ENCODE data around the gene NPW. TPM values are rescaled to one million over a fixed set of nuclear protein-coding genes. Genes with fewer than 3 reads are reported as not detected.

Gene NPW
- total and polyA plus RNA-seq, 9 of the 15 experiments (the other 6 are each of a cell fraction or from before 2014, with no cell fraction given) = 0.14 to 4.0 (median 2.6) TPM; not detected in 4

DNA sequence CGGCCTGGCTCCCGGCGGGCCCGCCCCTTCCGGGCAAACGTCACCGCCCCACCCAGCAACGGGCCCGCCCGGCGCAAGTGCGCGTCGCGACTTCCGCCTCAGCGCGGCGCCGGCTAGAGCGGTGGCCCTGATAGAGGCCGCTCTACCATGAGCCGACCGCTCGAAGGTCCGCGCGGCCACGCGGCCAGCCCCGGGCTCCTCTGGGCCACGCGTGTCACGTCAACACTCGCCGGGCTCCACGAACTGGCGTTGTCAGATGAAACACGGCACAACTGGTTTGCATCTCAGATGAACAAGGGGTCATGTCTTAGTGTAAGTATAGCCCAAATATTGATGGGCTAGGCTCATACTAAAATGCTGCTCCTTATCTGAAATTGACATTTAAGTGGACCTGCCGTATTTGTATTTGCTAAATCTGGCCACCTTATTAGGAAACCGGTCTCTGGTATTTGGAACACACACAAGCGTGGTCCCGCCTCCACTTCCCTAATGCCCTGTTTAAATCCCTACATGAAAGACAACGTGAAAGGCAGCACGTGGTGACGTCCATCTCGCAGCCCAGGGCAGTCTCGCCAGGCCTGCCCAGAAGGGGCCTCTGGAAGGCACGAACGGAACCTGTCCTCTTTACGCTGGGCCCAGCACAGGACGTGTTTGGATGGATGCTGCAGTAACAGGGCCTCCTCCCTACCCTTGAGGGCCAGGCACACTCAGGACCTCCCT is 9.6 kb upstream of the NPW start, which contains the start of gene ZNF598 (continued):
- no peak for TF ChIP-seq STAG1 (CRISPR knock-in tag; IDR thresholded peaks at IDR 0.05; ENCODE audit: borderline replicate concordance)
- peak; percentile 68 for TF ChIP-seq RBM39 (optimal IDR thresholded peaks at IDR 0.05; ENCODE audit: low read depth, low read length)
- TF ChIP-seq ZFX (CRISPR knock-in tag; IDR thresholded peaks at IDR 0.05) = peak; percentile 95
- peak; percentile 38 for TF ChIP-seq HMGN3 (IDR thresholded peaks at IDR 0.05; ENCODE audit: borderline replicate concordance, extremely low read depth, insufficient read length, low read depth, low read length)
- no peak for TF ChIP-seq ZKSCAN8 (CRISPR knock-in tag; IDR thresholded peaks at IDR 0.05)
- peak; percentile 60 to 65; a peak in 3 of 4 replicates for TF ChIP-seq FOXK2 (conservative IDR thresholded peaks at IDR 0.05 in 1 of 2, IDR thresholded peaks at IDR 0.05 in 1 of 2; ENCODE audit: low read depth in 2 of 2)
- 0 out of 2 replicates have a peak, but pooled peaks have one; percentile 22 for TF ChIP-seq ARID1B (IDR thresholded peaks at IDR 0.05)
- TF ChIP-seq, protein P1, sequence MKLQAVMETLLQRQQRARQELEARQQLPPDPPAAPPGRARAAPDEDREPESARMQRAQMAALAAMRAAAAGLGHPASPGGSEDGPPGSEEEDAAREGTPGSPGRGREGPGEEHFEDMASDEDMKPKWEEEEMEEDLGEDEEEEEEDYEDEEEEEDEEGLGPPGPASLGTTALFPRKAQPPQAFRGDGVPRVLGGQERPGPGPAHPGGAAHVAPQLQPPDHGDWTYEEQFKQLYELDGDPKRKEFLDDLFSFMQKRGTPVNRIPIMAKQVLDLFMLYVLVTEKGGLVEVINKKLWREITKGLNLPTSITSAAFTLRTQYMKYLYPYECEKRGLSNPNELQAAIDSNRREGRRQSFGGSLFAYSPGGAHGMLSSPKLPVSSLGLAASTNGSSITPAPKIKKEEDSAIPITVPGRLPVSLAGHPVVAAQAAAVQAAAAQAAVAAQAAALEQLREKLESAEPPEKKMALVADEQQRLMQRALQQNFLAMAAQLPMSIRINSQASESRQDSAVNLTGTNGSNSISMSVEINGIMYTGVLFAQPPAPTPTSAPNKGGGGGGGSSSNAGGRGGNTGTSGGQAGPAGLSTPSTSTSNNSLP (IDR thresholded peaks at IDR 0.05; ENCODE audit: borderline replicate concordance, low read depth, low read length) = no peak
- peak; percentile 60; the same call in 1 of the 2 replicates for TF ChIP-seq GTF2E2 (tag; IDR thresholded peaks at IDR 0.05)
- TF ChIP-seq TBP (optimal IDR thresholded peaks at IDR 0.05; ENCODE audit: low read depth, low read length) = peak; percentile 86
- TF ChIP-seq, protein P2, sequence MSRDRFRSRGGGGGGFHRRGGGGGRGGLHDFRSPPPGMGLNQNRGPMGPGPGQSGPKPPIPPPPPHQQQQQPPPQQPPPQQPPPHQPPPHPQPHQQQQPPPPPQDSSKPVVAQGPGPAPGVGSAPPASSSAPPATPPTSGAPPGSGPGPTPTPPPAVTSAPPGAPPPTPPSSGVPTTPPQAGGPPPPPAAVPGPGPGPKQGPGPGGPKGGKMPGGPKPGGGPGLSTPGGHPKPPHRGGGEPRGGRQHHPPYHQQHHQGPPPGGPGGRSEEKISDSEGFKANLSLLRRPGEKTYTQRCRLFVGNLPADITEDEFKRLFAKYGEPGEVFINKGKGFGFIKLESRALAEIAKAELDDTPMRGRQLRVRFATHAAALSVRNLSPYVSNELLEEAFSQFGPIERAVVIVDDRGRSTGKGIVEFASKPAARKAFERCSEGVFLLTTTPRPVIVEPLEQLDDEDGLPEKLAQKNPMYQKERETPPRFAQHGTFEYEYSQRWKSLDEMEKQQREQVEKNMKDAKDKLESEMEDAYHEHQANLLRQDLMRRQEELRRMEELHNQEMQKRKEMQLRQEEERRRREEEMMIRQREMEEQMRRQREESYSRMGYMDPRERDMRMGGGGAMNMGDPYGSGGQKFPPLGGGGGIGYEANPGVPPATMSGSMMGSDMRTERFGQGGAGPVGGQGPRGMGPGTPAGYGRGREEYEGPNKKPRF (IDR thresholded peaks at IDR 0.05; ENCODE audit: low read depth, low read length) = no peak
- no peak for TF ChIP-seq NRF1 (conservative IDR thresholded peaks at IDR 0.05 in 1 of 2, IDR thresholded peaks at IDR 0.05 in 1 of 2)
- TF ChIP-seq POLR2A (conservative IDR thresholded peaks at IDR 0.05) = peak; percentile 96
- TF ChIP-seq RNF2 (IDR thresholded peaks at IDR 0.05) = peak; percentile 32; the same call in 1 of the 2 replicates
- TF ChIP-seq BRCA1 (IDR thresholded peaks at IDR 0.05) = no peak
- TF ChIP-seq BRCA1 (CRISPR knock-in tag; IDR thresholded peaks at IDR 0.05) = no peak
- peak; percentile 98 for TF ChIP-seq RBFOX2 (IDR thresholded peaks at IDR 0.05; ENCODE audit: low read depth, low read length)
- TF ChIP-seq ELF4 (CRISPR knock-in tag; IDR thresholded peaks at IDR 0.05) = no peak
- no peak for TF ChIP-seq SMARCE1 (IDR thresholded peaks at IDR 0.05)
- TF ChIP-seq RFX1 (IDR thresholded peaks at IDR 0.05) = no peak
- no peak for TF ChIP-seq FOXM1 (IDR thresholded peaks at IDR 0.05; ENCODE audit: low read depth)
- 0 out of 2 replicates have a peak, but pooled peaks have one; percentile 72 for TF ChIP-seq FOXM1 (CRISPR knock-in tag; IDR thresholded peaks at IDR 0.05; ENCODE audit: low read depth)
- no peak for TF ChIP-seq SREBF2 (CRISPR knock-in tag; IDR thresholded peaks at IDR 0.05)
- TF ChIP-seq RAD21 (CRISPR knock-in tag; conservative IDR thresholded peaks at IDR 0.05 in 1 of 2, IDR thresholded peaks at IDR 0.05 in 1 of 2) = no peak
- no peak for TF ChIP-seq ZNF551 (CRISPR knock-in tag; IDR thresholded peaks at IDR 0.05)
- TF ChIP-seq ZNF311 (CRISPR knock-in tag; IDR thresholded peaks at IDR 0.05) = no peak
- TF ChIP-seq ZNF175 (CRISPR knock-in tag; IDR thresholded peaks at IDR 0.05; ENCODE audit: low read depth) = 0 out of 2 replicates have a peak, but pooled peaks have one; percentile 44
- no peak for TF ChIP-seq GABPB2 (CRISPR knock-in tag; conservative IDR thresholded peaks at IDR 0.05)

All from K562 (cell line).